GM18520 (cell line): ENCODE data around the gene MYO1D.
"Not testable (repeated sequence)": the region's sequence is repeated elsewhere in the genome, so short reads cannot be mapped to it uniquely, and the experiment has no call there.

Source experiments
- ATAC-seq: cut with Tn5 transposase; IDR thresholded peaks from one replicate; pipeline ENCODE4 v1.9.1; 2021; ENCODE audit not compliant: unreplicated experiment

The MYO1D gene

GRCh38 chr17:32477220-32477619 lies 399.7 kb downstream of the MYO1D start:
- no peak for ATAC-seq

- ATAC-seq, result no peak
These were observed 401.7 kb downstream of the MYO1D start for GRCh38 chr17:32475258-32475657.

- ATAC-seq, result no peak
These were observed 405.3 kb downstream of the MYO1D start for GRCh38 chr17:32471652-32472051.

- no peak for ATAC-seq
These were observed 406.3 kb downstream of the MYO1D start for GRCh38 chr17:32470405-32471167.

- ATAC-seq, result no peak
These were observed 409.0 kb downstream of the MYO1D start for GRCh38 chr17:32467949-32468348.

GRCh38 chr17:32464374-32464773 lies 412.6 kb downstream of the MYO1D start:
- ATAC-seq, result no peak

- no peak for ATAC-seq
These were observed 413.6 kb downstream of the MYO1D start for GRCh38 chr17:32463304-32463703.

- no peak for ATAC-seq
These were observed 414.9 kb downstream of the MYO1D start for GRCh38 chr17:32461853-32462617.

- no peak for ATAC-seq
These were observed 415.4 kb downstream of the MYO1D start for GRCh38 chr17:32461498-32461852.

GRCh38 chr17:32460054-32460453 lies 416.9 kb downstream of the MYO1D start:
- ATAC-seq, result no peak

- no peak for ATAC-seq
These were observed 418.6 kb downstream of the MYO1D start for GRCh38 chr17:32458371-32458770.

- no peak for ATAC-seq
These were observed 423.6 kb downstream of the MYO1D start for GRCh38 chr17:32453370-32453769.

- ATAC-seq, result no peak
These were observed 424.6 kb downstream of the MYO1D start for GRCh38 chr17:32452281-32452680.

- no peak for ATAC-seq
These were observed 425.0 kb downstream of the MYO1D start for GRCh38 chr17:32451879-32452278.

- ATAC-seq, result not testable (repeated sequence)
These were observed 426.5 kb downstream of the MYO1D start for GRCh38 chr17:32450379-32450778.

GRCh38 chr17:32449963-32450362 lies 427.0 kb downstream of the MYO1D start:
- ATAC-seq, result no peak

- no peak for ATAC-seq
These were observed 430.0 kb downstream of the MYO1D start for GRCh38 chr17:32446949-32447348.

- no peak for ATAC-seq
These were observed 431.0 kb downstream of the MYO1D start for GRCh38 chr17:32445971-32446370.

GRCh38 chr17:32445497-32445896 lies 431.4 kb downstream of the MYO1D start:
- ATAC-seq, result no peak

GRCh38 chr17:32445074-32445415 lies 431.9 kb downstream of the MYO1D start:
- no peak for ATAC-seq

- peak; percentile 83 for ATAC-seq
These were observed 432.4 kb downstream of the MYO1D start, which contains the start of gene PSMD11 for GRCh38 chr17:32444301-32445073. PSMD11 (plus strand) TSS chr17:32444510; CDS start chr17:32444524, 14 bp downstream.
